HG03097 (cell line): ENCODE data around the gene LCN15.
"Not testable (repeated sequence)": the region's sequence is repeated elsewhere in the genome, so short reads cannot be mapped to it uniquely, and the experiment has no call there.

Source experiments
- ATAC-seq: cut with Tn5 transposase; IDR thresholded peaks from one replicate; pipeline ENCODE4 v1.9.1; 2021; ENCODE audit not compliant: unreplicated experiment, low FRiP score

LCN15 gene

DNA sequence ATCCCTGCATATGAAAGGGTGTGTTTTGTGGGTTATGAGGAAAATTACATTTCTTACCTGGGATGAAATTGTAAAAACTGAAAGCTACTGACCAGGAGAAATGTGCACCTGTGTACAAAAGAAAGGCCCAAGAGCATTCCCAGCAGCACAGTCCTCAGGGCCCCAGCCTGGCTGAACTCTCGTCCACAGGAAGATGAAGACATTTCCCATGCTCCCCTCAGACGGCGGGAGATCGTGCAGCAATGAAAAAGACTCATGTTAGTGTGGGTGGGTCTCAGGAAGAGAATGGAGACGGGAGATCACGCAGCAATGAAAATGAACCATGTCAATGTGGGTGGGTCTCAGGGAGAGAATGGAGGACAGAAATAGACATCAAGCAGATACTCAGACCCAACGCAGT is 12.6 kb upstream of the LCN15 start:
- ATAC-seq = no peak

DNA sequence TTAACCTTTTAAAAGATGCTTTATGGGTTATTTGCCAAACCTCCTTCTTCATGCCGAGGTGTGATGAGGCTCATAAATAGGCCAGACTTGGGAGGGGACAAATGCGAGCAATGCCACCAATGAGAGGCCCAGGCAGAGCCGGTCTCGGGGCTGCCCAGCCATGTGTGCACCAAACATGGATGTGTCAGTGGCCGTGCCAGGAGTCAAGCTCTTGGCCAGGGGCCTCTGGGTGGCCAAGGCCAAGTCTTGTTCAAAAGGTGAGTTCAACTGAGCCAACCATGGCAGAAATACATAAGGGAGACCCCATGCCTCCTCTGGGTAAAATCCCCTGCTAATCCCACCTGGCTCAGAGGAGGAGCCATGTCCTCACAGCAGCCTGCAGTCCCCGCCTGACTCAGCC is 10.9 kb upstream of the LCN15 start:
- no peak for ATAC-seq

DNA sequence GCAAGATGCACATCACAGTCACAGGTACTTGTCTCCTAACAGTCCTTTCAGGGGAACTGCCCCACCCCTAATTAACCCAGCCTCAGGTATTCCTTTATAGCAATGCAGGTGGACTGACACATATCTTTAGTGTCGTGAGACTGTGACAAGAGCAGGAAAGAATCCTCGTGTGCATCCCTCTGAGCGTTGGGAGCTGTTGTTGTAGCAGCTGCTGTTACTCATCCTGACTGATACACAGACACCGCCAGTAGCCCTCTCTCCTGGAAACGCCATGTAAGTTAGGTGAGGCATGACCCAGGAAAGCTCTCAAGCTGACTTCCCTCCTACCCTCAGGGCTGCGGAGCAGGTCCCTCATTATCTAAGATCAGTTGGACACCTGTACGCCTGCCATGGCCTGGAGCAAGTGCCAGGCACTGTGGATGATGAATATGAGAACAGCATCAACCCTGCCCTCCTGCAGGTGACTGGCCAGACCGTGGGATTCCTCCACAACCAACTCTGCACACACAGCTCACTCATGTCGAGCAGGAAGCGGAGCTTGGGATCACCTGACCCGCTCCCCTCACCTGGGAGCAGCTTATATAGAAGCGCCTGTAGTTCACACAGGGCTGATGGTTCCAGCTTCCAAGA is 10.2 kb upstream of the LCN15 start:
- no peak for ATAC-seq

DNA sequence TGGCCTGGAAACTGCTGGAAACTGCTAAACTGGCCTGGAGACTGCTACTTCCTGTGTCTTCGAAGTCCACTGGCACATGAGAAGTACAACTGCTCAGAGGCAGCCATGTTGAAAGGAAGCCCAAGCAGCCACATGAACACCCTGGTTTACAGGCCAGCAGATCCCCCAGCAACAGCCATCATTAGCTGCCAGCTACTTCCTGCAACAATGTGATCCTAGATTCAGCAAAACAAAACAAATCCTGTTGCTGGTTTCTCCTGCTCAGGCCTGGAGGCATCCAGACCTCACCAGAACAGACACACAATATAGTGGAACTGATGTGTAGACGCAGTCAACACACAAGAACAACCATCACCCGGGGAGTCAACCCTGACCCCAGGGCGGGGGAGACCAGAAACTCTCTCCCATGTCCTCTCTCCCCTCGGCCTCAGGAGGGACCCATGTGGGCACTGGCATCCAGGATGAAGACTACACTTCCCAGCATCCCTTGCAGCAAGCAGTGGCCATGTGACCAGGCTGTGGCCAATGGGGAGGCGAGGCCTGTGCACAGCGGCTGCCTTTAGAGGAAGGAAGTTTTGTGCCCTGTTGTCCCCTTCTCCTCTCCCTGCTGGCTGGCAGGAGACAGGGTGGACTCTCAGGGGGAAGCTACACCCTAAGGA is 9.2 kb upstream of the LCN15 start:
- no peak for ATAC-seq

DNA sequence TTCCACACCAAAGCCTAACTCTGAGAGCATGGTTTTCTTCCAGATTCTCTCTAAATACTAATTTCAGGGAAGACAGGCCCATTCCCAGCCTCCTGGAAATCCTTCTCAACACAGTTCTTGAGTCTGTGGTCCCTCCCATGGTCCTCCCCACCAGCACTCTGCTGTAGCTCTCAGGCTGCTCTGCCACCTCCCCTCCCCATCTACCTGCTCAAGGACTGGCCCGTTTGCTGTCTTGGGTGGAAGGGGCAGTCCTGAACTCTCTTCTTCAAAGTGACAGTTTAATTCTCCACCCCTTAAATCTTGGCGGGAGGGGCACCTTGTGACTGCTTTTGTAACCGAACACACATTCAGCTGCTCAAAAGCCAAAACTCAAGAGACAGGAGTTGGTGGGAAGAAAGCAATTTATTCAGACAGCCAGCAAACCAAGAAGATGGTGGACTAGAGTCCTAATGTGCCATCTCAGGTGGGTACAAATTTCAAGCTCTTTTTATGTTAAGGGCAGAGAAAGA is 7.6 kb upstream of the LCN15 start:
- no peak for ATAC-seq

DNA sequence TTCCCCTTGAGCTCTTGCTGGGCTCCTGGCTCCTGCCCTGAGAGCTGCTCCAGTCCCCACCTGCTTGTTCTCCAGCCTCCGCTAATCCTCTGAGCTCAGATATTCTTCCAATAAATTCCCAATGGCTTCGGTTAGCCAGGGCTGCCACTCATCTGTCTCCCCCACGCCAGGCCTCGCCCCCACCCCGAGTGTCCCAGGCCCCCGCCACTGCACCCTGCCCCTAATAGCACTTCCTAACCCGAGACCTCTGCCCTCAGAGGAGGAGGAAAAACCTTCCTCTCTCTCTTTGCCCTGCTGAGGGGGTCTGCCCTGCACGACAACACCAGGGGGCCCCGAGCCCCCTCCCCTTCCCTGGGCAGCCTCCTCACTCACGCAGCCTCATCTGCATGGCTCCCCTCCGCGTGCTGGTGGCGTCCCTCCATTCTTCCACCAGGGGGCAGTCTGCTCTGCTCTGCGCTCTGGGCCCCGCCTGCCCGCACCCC is 5.4 kb upstream of the LCN15 start:
- no peak for ATAC-seq

DNA sequence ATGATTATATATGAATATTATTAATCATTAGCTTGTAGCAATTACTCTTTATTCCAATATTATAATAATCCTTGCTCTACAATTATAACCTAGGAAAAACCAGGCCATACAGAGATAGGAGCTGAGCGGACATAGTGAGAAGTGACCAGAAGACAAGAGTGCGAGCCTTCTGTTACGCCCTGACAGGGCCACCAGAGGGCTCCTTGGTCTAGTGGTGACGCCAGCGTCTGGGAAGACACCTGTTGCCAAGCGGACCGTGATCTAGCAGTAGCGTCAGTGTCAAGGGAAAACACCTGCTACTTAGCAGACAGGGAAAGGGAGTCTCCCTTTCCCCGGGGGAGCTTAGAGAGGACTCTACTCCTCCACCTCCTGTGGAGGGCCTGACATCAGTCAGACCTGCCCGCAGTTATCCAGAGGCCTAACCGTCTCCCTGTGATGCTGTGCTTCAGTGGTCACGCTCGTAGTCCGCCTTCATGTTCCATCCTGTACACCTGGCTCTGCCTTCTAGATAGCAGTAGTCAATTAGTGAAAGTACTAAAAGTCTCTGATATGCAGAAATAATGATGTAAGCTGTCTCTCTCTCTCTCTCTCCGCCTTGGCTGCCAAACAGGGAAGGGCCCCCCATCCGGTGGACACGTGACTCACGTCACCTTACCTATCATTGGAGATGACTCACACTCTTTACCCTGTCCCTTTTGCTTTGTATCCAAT is 2.2 kb upstream of the LCN15 start:
- ATAC-seq = not testable (repeated sequence)

DNA sequence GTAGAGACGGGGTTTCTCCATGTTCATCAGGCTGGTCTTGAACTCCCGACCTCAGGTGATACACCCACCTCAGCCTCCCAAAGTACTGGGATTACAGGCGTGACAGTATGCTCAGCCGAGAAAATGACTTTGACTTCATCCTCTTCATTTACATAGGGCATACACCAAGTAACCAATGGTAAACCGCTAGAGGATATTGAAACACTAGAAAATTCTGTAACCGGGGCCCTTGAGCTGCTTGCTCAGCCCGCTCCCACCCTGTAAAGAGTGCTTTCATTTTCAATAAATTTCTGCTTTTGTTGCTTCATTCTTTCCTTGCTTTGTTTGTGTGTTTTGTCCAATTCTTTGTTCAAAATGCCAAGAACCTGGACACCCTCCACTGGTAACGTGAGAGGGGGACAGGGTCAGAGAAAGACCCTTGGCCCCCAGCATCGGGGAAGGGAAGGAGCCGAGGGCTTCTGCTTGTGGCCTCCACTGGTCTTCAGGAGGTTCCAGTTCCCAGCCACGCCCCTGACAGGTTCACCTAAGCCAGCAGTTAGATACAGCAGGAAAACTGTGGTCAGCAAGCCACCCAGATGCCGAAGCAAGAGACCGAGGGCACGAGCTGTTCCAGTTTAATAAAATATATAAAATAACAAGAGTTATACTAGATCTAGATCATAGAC is 1.6 kb upstream of the LCN15 start:
- not testable (repeated sequence) for ATAC-seq

DNA sequence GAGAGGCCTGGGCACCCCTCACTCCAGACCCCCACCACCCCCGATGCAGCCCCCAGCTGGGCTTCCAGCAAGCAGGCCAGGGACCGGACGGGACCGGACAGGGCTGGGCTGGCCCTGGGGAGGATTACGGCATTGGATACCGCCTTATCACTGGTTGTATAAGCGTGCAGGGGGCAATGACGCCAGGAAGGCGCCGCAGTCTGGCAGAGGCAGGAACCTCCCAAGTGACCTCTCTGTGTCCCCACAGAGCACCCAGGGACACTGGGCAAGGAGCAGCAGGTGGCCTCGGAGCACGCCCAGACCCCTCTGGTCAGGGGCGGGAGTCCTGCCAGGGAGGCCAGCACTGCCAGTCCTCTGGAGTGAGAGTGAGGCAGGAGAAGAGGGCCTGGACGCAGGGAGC is 723 bp upstream of the LCN15 start:
- ATAC-seq = no peak

DNA sequence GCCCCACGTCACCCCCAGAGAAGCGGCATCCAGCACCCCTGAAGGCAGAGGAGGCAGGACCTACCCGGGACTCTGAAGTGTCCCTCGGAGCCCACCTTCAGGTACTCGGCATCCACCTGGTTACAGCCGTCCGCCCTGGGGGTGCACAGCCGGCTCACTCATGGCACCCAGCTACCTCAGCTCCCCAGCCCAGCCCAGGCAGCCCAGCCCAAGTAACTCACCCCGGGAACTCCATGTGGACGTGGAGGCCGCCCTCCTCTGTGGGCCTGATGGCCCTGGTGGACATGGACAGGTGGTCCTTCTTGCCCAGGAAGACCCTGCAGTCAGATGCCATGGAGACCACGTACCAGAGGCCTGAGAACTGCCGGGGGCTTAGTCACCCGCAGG is 676 bp downstream of the LCN15 start:
- no peak for ATAC-seq

DNA sequence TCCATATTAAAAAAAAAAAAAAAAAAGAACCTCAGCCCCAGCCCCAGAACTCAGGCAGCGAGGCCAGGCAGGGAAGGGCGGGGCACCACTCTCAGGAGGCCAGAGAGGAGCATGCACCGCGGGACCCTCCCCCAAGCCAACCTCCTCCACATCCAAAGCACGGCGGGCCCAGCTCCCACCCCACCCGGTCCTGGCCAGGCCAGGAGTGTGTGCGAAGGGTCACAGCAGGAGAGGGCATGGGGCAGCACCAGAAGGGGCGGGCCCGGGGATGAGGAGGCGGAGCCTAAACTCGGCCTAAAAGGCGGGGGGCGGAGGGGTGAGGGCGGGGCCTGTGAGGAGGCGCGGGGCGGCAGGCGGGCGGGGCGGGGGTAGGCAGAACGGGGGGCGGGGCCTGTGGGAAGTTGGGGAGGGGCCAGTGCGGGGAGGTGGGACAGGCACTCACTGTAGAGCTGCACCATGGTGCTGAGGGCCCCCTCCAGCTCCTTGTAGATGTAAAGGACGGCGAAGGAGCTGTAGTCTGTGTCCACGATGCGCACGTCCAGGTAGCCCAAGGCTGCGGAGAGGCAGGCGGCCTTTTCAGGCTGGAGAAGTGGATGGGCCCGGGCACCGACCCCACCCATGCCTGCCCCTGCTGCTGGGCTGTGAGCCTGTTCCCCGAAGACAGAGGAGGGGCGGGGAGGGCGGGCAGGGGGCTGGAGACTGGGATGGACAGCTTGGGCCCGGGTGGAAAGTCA is 1.2 kb downstream of the LCN15 start:
- ATAC-seq = no peak

DNA sequence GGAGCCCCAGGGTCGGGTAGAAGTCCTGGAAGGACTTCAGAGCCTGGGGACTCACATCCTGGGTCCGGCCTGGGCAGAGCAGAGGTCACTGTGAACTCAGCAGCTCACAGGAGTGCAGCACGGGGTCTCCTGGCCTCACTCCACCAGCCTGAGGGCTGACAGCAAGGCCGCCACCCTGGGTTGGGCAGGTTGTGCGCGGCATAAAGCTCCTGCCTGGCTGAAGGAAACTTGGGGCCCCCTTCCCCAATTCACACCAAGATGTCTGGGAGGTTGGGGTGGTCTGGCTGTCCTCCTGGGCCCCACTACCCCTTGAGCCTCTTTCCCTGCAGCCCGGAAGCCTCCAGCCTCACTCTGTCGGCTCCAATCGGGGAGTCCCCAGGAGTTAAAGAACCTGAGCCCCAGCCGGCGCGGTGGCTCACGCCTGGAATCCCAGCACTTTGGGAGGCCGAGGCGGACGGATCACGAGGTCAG is 2.1 kb downstream of the LCN15 start:
- ATAC-seq = no peak

DNA sequence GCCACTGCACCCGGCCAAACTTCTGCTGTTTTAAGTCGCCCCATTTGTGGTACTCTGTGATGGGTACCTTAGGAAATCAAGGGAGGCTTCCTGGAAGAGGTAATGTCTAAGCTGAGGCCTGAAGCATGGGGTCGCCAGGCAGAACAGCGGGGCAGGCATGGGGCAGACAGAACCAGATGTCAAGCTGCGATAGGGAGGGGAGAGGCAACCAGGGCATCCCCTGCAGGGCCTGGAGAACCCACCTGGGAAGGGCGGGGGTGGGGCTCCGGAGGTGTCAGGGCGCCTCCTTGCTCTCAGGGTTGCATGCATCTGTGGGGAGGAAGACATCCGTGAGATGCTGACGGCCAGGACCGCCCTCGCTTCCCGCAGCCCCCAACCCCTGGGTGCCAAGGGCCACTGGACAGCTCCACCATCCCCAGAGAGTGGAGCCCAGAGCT is 2.8 kb downstream of the LCN15 start:
- ATAC-seq = no peak

DNA sequence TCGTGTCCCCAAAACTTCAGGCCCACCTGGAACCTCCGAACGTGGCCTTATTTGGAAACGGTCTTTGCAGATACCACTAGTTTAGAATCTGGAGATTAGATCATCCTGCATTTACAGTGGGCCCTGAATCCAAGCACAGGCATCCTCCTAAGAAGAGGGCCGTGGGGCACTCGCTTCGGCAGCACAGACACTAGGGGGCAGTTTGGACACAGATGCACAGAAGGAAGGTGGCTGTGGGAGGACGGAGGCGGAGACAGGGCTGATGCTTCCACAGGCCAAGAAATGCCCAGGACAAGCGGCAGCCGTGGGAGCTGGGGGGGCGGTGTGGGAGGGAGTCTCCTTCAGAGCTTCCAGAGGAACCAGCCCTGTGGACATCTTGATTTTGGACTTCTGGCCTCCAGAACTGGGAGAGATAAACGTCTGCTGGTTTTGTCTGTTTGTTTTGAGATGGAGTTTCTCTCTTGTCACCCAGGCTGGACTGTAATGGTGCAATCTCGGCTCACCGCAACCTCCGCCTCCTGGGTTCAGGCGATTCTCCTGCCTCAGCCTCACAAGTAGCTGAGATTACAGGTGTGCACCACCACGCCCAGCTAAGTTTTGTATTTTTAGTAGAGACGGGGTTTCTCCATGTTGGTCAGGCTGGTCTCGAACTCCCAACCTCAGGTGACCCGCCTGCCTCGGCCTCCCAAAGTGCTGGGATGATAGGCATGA is 3.3 kb downstream of the LCN15 start:
- ATAC-seq = not testable (repeated sequence)

DNA sequence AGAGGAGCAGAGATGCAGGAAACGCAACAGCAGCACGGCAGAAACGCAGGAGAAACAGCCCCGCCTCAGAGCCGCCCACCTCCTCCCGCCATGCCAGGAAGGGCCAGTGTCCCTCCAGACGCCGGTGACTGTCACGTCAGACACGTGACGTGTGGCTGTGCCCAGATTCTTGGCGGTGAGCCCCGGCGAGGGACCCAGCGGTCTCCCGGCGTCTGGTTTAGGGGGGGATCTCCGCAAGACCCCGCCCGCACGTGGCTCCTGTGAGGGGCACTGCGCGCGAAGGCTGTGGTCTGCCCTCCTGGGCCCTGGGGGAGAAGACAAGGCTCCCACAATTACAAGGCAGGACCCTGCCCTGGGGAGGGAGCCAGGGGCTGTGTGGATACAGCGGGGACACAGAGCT is 3.9 kb downstream of the LCN15 start:
- no peak for ATAC-seq

DNA sequence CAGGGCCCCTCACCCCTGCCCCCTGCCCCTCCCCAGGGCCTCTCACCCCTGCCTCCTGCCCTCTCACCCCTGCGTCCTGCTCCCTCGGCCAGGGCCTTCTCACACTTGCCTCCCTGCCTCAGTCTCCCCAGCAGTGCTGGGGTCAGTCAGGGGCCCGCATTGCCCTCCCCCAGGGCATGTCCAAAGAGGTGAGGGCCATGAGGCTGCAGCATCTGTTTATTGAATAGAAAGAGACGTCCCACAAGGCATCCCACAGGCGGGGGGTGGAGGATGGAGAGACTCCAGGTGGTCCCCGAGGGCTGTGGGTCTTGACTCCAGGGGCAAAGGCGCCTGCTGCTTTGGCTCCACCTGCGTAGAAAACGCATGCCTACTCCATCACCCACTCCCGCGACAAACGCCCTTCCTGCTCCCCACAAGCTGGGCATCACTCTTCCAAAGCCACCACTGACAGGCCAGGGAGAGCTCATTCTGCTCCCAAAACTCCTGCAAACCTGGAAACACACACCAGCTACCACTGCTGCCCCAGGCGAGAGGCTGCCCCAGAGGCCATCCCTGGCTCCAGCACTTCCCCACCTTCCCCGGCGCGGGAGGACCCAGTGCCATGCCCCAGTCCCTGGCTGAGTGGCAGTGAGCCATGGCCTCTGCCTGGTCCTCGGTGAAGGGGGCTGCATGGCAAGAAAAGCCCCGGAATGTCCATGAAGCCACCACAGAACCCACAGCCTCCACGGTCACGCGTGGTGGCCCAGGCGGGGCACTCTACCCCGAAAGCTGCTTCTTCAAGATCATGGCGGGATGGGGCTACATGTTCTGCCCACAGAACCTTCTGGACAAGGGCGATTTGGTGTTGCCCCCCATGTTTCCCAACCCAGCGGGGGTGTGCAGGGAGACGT is 4.6 kb downstream of the LCN15 start:
- ATAC-seq = no peak

DNA sequence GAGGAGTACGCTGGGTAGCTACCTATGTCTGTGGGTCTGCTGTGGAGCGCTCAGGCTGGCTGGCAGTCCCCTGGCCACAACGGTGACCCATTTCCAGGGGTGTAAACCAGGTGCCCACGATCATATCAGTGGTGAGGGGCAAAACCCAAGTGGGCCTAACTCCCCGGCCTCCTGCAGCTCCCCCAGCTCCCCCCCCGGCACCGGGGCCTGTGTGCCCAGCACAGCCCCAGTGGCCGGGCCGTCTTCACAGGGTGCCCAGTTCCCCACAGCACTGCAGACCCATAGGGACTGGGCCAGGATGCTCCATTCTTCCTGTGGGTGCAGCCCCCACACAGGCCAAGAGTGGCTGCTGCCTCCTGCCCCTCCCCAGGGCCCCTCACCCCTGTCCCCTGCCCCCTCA is 5.3 kb downstream of the LCN15 start:
- no peak for ATAC-seq

DNA sequence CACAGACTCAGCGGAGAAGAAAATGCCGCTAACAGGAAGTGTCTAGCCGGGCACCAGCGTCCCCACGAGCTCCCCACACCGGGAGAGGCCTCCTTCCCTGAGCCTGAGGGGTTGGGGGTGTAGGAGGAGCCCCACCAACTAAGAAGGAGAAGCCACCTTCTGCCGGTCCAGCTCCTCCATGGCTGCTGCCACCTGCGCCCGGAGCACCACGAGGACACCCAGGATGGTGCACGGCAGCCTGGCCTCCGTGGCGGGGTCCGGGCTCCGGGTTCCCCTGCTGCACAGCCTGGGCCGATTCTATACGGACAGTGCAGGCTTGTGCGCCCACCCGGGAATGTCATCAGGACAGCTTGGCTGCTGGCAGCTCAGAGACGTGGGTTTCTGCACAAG is 6.6 kb downstream of the LCN15 start:
- no peak for ATAC-seq

DNA sequence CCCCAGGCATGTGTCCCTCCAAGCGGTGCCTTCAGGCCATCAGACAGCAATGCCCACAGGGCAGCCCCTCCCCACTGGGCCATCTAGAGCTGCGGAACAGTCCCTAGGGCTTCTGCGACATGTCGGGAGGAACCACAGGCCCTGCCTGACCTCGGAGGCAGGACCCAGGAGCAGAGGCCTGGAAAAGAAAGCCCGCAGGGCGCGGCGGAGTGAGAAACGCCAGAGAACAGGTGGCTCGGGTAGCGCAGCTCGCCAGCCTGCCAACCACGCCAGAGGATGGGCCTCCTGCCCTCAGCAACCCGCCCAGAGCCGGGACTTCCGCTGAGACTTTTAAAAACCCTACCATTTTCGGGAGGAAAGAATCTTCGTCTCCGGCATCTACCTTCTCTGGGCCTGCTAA is 7.0 kb downstream of the LCN15 start:
- ATAC-seq = no peak
